Forelimb muscle (tissue), 1 donor: ENCODE results near the gene WDR62. TPM values are rescaled to one million over a fixed set of nuclear protein-coding genes. Genes with fewer than 3 reads are reported as not detected.
A peak's percentile ranks its signal among the peaks of the same experiment; 100 is the strongest.
"Not testable (repeated sequence)": the region's sequence is repeated elsewhere in the genome, so short reads cannot be mapped to it uniquely, and the experiment has no call there.

Experiments used
- DNase-seq: peaks from one replicate; pipeline ENCODE4 v3.0.0-alpha.2; 2013; ENCODE audit warnings: low read depth
- polyA plus RNA-seq: library from polyadenylated mRNA; unstranded; fragments of 120-200 nt; gene quantifications from one replicate; pipeline ENCODE4 v1.2.1, GENCODE V29; 2013; ENCODE audit not compliant: insufficient read length

WDR62 gene
- polyA plus RNA-seq, 1 donor, result 2.5 TPM

GRCh38 chr19:36032251-36033104 is 22.2 kb upstream of the WDR62 start, which contains the start of gene CLIP3:
Gene CLIP3 (minus strand): TSS chr19:36032873. CDS start chr19:36032357, 516 bp downstream.
- no peak for DNase-seq

GRCh38 chr19:36040495-36040894 is 14.2 kb upstream of the WDR62 start:
- no peak for DNase-seq

GRCh38 chr19:36041092-36041491 is 13.6 kb upstream of the WDR62 start:
- DNase-seq, result not testable (repeated sequence)

GRCh38 chr19:36041831-36042230 is 12.9 kb upstream of the WDR62 start:
- DNase-seq, result no peak

GRCh38 chr19:36043952-36044351 is 10.7 kb upstream of the WDR62 start:
- no peak for DNase-seq

GRCh38 chr19:36046443-36047050 is 8.2 kb upstream of the WDR62 start:
- DNase-seq, result no peak

GRCh38 chr19:36047835-36048234 is 6.9 kb upstream of the WDR62 start:
- DNase-seq, result no peak

GRCh38 chr19:36049080-36049698 is 5.5 kb upstream of the WDR62 start:
- no peak for DNase-seq

- DNase-seq, result no peak
Observed at GRCh38 chr19:36051236-36051635, 3.5 kb upstream of the WDR62 start.

GRCh38 chr19:36051637-36052036 is 3.1 kb upstream of the WDR62 start:
- no peak for DNase-seq

GRCh38 chr19:36054119-36054732 is 471 bp upstream of the WDR62 start, which contains the start of gene THAP8:
Gene THAP8 (minus strand): TSS chr19:36054285. CDS start chr19:36054217, 68 bp downstream.
- peak; percentile 98 for DNase-seq

GRCh38 chr19:36058481-36059179 is 3.9 kb downstream of the WDR62 start:
- no peak for DNase-seq

GRCh38 chr19:36059180-36059910 is 4.6 kb downstream of the WDR62 start:
- DNase-seq, result no peak

- no peak for DNase-seq
Observed at GRCh38 chr19:36060430-36060829, 5.7 kb downstream of the WDR62 start.

- DNase-seq, result no peak
Observed at GRCh38 chr19:36061367-36061766, 6.7 kb downstream of the WDR62 start.

GRCh38 chr19:36064826-36065225 is 10.1 kb downstream of the WDR62 start:
- DNase-seq, result no peak

- DNase-seq, result no peak
Observed at GRCh38 chr19:36067681-36068080, 13.0 kb downstream of the WDR62 start.

- DNase-seq, result not testable (repeated sequence)
Observed at GRCh38 chr19:36068810-36069499, 14.3 kb downstream of the WDR62 start.

- DNase-seq, result no peak
Observed at GRCh38 chr19:36072081-36072480, 17.4 kb downstream of the WDR62 start.
